NCI-H128 (cell line): ENCODE data around the gene PPP4R2.

Source experiments
- DNase-seq: peaks from one replicate; lab custom pipeline; 2025; ENCODE audit not compliant: unreplicated experiment; lab: John Stamatoyannopoulos, UW

The PPP4R2 gene

GRCh38 chr3:72996473-72997333 is at the start of gene PPP4R2:
Gene PPP4R2 (plus strand): TSS chr3:72996811. CDS start chr3:72997038, 227 bp downstream.
- peak; percentile 48 for DNase-seq

- DNase-seq = no peak
These were observed 48.7 kb upstream of the PPP4R2 start for GRCh38 chr3:72947715-72948490.

GRCh38 chr3:72949016-72949415 is 47.6 kb upstream of the PPP4R2 start:
- DNase-seq = no peak

GRCh38 chr3:72950372-72950771 is 46.2 kb upstream of the PPP4R2 start:
- no peak for DNase-seq

GRCh38 chr3:72950801-72951200 is 45.8 kb upstream of the PPP4R2 start:
- no peak for DNase-seq

- no peak for DNase-seq
These were observed 45.3 kb upstream of the PPP4R2 start for GRCh38 chr3:72951259-72951722.

- no peak for DNase-seq
These were observed 43.2 kb upstream of the PPP4R2 start for GRCh38 chr3:72953325-72953956.

GRCh38 chr3:72957297-72957696 is 39.3 kb upstream of the PPP4R2 start:
- no peak for DNase-seq

- DNase-seq = no peak
These were observed 37.3 kb upstream of the PPP4R2 start for GRCh38 chr3:72959336-72959735.

GRCh38 chr3:72960812-72961518 is 35.6 kb upstream of the PPP4R2 start:
- no peak for DNase-seq

- no peak for DNase-seq
These were observed 34.9 kb upstream of the PPP4R2 start for GRCh38 chr3:72961752-72962151.

GRCh38 chr3:72962317-72962716 is 34.3 kb upstream of the PPP4R2 start:
- no peak for DNase-seq

GRCh38 chr3:72964633-72965032 is 32.0 kb upstream of the PPP4R2 start:
- DNase-seq = no peak

- DNase-seq = no peak
These were observed 28.3 kb upstream of the PPP4R2 start for GRCh38 chr3:72968266-72968664.

- no peak for DNase-seq
These were observed 26.8 kb upstream of the PPP4R2 start for GRCh38 chr3:72969766-72970165.

GRCh38 chr3:72970942-72971341 is 25.7 kb upstream of the PPP4R2 start:
- DNase-seq = no peak

- DNase-seq = no peak
These were observed 23.9 kb upstream of the PPP4R2 start for GRCh38 chr3:72972706-72973030.

GRCh38 chr3:72973031-72973723 is 23.4 kb upstream of the PPP4R2 start:
- no peak for DNase-seq

- DNase-seq = no peak
These were observed 22.8 kb upstream of the PPP4R2 start for GRCh38 chr3:72973786-72974185.

- DNase-seq = no peak
These were observed 21.7 kb upstream of the PPP4R2 start for GRCh38 chr3:72974956-72975355.
